Islet precursor cell (in vitro differentiated cells): ENCODE measurements around the gene ACAP3.

Source experiments
- DNase-seq: peaks from one replicate; pipeline ENCODE4 v3.0.0-alpha.2; 2018

Gene ACAP3

DNA sequence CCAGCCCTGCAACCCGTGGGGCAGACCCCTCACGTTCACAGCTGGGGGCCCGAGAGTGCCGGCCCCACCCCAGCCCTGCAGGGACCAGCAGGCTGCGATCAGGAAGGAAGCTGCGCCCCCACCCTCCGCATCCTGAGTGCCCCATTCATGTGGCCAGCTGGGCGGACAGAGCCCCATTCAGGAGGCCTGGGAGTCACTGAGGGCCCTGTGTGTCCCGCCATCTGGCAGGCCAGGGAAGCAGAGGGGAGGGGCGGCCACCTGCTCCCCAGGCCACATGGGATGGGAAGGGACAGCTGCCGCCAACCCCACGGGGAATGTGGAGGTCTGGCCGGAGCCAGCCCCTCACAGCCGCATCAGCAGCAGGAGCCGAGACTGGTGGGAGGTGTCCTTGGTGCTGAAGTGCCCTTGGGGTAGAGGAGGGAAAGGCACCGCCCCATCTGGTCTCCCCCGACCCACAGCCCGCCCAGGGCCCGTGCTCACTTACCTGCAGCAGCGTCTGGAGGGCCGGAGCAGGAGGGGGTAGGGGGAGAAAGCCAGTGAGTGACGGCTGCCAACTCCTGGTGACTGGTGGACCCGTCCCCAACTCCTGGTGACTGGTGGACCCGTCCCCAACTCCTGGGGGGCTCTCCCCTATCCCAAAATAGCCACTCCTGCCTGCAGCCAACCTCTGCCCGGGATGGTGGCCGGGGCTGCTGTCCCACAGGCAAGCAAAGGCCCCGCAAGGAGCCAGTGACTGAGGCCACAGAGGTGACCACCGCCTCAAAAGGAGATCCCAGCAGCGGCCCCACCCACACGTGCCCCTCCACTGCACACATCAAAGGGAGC, 8.7 kb downstream of the ACAP3 start:
- peak; percentile 80 for DNase-seq

DNA sequence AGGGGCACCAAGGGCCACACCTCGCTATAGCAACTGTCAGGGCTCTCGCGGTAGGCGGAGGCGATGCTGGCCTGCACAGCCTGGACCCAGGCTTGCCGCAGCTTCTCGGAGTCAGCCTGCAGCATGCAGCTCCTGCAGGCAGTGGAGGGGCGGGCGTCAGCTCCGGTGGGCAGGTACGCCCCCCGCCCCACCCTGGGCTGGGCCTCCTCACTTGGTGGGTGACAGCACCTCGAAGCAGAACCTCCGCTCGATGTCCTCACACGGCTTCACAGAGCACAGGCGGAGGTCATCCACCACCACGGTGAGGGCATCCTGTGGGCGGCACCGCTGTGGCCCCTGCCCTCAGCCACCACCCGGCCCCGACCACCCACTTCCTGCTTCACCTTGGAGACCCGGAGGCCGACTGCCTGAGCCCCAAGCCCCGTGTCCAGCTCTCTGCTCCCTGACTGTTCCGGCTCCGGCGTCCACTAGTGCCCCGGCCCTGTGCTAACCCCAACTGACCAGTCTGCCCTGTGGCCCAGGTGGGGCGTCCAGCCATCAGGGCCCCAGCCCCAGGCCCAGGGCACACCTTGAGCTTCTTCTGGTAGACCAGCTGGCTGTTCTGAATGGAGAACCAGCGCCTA, 9.8 kb downstream of the ACAP3 start:
- no peak for DNase-seq

DNA sequence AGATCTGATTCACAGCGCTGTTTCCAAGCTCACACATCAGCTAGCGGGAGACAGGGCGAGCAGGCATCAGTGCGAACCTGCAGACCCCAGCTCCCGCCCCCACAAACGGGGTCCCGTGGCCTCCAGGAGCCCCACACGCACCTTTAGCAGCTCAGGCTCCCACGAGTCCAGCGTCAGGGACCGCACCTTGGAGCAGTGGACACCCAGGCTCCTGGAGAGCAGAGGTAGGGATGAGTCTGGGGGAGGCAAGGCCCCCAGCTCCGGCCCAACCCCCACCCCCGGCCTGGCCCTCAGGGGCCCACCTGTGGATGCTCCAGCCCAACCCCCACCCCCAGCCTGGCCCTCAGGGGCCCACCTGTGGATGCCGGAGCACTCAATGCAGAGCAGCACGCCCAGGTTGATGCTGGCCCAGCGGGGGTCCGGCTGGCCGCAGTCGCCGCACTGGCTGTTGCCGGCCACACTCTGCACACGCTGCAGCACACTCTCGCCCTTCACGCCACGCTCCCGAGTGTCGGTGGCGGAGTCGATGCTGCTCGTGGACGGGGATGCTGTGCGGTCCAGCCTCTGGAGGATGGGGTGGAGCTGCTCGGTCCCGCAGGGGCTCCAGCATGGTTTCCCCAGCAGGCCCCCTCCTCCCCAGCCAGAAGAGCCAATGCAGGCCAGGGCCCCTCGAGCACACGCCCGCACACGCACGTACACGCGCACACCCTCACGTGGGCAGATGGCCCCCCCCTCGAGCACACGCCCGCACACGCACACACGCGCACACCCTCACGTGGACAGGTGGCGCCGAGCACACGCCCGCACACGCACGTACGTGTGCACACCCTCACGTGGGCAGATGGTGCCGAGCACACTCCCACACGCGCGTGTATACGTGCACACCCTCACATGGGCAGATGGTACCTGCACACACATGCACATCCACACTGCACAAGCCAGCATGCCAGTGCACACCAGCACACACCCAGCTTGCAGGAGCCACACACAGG, 11.4 kb downstream of the ACAP3 start:
- no peak for DNase-seq

DNA sequence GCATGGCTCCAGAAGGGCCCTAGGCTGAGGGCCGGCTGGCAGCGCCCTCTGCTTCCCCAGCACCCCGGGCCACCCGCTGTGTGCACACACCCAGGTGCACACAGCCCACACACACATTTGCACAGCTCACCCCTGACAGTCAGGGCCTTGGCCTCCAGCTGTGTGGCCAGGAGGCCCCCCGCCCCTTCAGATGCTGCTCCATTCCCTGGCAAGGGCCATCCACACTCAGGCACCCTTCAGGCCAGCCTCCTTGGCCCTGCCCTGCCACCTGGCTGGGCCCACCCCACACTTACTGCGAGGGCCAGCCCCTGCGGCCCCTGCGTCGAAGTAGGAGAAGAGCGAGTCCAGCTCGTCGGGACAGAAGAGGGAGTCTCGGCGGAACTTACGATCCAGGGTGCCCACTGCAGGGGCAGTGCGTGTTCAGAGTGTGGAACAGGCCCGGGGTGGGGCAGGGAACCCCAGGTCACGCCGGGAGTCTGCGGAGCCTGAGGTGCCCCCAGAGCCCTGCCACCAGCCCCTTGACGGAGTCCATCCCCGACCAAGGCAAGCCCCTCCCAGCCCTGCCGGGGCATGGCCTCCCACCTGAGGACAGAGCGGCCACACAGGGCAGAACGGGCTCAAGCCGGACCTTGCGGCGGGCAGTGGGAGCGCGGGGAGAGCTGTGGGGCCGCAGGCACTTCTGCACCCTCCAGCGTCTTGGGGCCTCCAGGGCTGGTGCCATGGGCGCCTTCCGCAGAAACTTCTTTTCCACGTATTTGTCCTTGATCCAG, 12.4 kb downstream of the ACAP3 start:
- DNase-seq = no peak

DNA sequence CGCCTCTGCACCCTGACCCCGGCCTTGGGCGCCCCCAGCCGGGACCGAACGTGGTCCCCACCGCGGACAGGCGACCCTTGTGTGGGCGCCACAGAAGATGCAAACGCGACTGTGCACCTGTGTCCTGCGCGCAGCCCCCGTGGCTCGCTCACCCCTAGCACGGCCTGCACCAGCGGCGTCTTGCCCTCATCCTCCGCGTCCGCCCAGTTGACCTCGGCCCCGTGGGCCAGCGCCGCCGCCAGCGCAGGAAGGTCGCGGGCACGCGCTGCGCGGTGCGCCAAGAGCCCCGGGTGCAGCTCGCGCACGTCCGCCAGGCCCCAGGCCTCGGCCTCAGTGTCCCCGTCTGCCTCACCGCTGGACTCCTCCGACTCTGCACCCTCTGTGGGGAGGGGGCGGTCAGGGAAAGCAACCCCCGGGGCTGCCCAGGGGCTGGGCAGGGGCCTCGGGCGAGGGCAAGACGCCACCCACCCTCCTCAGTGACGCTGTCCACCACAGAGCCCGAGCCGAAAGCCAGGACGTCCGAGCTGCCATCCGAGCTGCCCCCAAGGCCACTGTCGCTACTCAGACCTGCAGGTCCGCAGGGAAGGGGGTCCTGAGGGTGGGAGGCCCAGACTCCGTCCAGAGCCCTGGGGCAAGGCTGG, 13.4 kb downstream of the ACAP3 start:
- no peak for DNase-seq

DNA sequence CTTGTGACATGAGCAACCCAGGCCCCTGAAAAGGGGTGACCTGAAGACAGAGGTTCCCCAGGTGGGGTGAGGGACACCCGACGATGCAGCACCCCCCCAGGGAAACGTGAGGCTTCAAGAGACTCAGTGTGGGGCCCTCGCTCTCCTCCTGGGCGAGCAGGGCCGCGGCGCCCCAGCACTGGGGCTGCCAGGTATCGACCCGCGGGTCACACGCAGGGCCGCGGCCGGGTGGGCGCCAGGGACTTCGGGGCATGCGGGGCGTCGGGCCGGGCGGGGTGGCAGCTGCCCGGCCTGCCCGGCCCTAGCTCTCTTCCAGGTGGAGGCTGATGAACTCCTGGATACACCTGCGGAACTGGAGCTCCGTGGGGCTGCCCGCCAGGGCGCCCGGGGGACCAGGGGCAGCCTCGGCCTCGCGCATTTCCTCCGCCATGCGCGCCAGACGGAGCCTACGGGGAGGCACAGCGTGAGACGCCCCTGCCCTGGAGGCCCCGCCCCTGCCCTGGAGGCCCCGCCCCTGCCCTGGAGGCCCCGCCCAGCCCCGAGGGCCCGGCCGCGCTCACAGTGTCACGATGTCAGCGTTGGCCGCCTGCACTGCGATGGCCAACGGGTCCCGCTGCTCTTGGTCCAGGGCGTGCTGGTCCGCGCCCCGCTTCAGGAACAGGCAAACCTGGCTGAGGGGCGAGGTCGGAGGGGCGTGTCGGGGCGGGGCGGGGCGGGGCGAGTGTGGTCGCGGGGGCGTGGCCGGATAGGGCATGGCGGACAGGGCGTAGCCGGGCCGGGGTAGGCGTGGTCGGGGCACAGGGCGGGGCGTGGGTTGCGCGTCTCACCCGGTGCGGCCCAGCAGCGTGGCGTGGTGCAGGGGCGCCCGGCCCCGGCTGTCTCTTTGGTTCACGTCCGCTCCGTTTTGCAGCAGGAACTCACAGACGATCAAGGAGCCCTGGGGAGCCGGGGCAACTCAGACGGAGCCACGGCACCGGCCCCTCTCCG, 14.2 kb downstream of the ACAP3 start:
- DNase-seq = no peak

DNA sequence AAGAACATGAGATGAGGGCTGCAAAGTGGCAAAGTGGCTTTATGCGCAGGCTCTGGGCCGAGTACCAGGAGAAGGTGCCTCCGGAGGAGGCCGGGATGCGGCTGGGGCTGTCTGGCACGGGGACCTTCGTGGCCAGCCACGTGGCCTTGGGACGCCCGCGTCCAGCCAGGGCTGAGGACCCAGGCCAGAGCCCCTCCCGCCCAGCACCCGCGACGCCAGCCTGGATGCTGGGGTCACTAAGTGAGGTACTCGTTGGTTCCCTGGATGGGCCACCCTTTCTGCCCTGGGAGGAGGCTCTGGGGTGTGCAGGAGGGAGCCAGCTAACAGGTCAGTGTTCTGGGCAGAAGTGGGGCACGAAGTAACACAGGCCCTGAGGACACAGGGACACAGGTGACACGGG, 14.9 kb downstream of the ACAP3 start:
- DNase-seq = no peak

DNA sequence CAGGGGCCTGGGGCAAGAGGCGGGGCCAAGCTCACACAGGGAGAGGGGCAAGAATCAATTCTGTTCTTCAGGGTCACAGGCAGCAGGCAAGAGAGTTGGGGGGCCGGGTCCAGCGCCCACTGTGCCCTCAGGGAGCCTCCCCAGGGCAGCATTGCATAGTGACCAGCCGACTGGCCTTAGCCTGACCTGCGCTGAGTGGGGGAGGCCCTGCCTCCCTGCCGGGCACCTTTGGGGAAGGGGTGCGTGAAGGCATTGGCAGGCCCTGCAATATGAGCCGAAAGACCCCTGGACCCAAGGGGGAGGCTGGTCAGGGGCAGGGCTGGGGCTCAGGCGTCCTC, 15.3 kb downstream of the ACAP3 start:
- no peak for DNase-seq

DNA sequence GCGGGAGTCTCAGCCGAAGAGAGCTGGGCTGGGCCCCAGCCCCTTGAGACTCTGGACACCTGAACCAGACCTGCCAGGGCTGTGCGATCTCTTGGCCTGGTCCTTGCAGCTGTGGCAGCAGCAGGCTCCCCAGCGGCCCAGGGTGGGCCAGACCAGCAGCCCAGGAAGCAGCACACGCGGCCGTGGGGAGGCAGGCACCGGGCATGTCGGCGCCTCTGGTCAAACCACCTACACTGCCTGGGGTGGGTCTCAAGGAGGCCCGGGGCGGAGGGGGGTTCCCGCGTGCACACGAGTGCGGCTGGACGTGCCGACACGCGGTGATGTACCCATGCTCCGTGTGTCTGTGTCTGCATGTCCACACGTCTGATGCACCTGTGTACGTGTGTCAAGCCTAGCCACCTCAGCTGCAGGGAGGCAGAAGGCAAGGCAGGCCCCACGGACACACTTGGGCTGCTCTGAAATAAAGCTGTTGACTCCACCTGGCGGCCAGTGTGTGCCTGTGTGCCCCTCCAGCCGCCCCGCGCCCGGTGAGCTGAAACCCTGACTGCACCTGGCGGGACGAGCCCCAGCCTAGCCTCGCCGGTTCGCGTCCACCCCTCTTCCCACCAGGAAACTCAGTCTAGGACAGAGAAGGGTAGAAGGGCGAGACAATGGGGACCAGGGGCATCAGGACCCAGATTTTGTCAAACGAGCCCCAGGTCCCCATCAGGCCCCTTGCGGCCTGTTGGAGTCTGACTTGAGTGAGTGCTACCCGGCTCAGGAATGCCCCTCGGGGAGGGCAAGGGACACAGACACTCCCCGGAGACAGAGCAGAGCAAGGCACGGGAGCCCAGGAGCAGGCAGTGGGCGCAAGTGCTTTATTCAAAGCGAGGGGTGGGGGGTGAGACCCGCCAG, 15.9 kb downstream of the ACAP3 start:
- DNase-seq = peak; percentile 90

DNA sequence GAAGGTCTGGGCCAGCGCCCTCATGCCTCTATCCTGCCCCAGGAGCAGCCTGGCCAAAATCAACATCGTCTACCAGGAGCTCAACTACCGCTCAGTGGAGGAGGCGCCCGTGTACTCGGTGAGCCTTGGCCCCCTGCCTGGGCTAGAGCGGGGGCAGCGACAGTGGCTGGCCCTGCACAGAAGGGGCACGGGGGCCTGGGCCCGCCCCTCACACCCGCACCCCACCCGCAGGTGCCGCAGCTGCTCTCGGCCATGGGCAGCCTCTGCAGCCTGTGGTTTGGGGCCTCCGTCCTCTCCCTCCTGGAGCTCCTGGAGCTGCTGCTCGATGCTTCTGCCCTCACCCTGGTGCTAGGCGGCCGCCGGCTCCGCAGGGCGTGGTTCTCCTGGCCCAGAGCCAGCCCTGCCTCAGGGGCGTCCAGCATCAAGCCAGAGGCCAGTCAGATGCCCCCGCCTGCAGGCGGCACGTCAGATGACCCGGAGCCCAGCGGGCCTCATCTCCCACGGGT, 16.7 kb downstream of the ACAP3 start:
- DNase-seq = no peak

DNA sequence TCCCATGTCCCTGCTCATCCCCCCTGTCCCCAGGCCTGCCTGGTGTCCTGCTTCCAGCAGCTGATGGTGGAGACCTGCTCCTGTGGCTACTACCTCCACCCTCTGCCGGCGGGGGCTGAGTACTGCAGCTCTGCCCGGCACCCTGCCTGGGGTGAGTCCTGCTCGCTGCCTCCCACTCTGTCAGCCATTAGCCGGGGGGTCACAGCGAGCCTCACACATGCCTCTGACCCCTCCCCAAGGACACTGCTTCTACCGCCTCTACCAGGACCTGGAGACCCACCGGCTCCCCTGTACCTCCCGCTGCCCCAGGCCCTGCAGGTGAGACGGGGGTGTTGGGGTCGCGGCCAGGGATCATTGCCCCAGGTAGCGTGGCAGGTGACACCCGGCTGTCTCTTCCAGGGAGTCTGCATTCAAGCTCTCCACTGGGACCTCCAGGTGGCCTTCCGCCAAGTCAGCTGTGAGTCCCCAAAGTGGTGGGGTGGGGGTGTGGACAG, 17.4 kb downstream of the ACAP3 start:
- DNase-seq = peak; percentile 92

DNA sequence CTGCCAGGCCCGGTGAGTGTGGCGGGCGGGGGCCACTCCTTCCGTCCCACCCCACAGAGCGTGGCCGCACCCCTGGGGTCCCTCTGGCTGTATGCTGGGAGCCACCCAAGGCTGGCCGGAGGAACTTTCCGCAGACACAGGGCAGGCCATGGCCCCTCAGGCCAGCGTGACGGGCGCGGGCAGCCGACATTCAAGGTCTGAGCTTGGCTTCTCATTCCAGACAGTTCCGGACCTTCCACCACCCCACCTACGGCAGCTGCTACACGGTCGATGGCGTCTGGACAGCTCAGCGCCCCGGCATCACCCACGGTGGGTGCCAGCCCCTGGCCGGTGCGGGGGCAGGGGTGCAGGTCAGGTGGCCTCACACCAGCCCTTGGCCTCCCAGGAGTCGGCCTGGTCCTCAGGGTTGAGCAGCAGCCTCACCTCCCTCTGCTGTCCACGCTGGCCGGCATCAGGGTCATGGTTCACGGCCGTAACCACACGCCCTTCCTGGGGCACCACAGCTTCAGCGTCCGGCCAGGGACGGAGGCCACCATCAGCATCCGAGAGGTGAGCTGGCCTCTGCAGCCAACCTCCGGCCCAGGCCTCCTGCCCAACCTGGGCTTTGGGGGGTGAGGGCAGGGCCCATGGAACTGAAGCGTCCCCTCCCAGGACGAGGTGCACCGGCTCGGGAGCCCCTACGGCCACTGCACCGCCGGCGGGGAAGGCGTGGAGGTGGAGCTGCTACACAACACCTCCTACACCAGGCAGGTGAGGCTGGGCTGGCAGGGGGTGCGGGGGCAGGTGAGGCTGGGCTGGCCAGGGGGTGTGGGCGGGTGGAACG, 20.2 kb downstream of the ACAP3 start:
- DNase-seq = no peak

DNA sequence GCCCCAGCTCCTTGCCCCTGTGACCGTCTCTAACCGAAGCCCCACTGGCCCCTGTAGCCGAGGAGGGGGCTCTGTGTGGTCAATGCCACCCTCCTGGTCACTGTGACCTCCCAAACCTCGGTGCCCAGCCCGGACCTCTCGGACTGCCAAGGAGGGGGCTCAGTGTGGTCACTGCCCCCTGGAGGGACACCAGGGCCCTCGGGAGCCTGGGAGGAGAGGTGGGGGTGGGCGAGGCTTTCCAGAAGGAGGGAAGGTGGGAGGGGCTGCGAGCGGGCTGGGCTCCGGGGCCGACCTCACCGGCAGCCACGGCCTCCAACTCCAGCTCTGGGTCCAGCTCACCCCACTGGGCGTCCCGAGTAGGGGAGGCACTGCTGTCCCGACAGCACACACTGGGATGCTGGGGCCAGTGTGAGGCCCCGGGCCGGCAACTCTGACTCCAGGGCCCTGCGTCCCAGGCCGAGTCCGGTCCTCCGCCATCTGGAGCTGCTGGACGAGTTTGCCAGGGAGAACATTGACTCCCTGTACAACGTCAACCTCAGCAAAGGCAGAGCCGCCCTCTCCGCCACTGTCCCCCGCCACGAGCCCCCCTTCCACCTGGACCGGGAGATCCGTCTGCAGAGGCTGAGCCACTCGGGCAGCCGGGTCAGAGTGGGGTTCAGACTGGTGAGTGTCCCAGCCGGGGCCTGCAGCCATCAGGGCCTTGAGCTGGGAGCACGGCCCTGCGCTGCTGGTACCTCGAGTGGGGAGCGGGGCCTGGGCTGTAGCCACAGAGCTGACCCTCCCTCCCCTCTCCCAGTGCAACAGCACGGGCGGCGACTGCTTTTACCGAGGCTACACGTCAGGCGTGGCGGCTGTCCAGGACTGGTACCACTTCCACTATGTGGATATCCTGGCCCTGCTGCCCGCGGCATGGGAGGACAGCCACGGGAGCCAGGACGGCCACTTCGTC, 21.1 kb downstream of the ACAP3 start:
- DNase-seq = no peak

DNA sequence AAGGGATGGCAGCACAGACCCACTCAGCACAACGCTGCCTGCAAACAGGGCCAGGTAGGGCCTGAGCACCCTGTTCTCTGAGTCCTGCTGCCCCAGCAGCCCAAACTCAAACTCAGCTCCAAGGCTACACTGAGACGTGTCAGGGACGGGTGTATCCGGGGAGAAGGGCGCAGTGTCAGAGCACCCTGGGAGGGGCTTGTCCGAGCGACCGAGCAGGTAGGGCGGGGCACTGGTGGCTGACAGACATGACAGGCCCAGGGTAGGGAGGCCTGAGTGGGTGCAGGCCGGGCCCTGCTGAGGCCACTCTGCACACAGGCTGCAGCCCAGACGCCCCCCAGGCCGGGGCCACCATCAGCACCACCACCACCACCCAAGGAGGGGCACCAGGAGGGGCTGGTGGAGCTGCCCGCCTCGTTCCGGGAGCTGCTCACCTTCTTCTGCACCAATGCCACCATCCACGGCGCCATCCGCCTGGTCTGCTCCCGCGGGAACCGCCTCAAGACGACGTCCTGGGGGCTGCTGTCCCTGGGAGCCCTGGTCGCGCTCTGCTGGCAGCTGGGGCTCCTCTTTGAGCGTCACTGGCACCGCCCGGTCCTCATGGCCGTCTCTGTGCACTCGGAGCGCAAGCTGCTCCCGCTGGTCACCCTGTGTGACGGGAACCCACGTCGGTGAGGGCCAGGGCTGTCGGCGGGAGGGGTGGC, 22.0 kb downstream of the ACAP3 start:
- no peak for DNase-seq

DNA sequence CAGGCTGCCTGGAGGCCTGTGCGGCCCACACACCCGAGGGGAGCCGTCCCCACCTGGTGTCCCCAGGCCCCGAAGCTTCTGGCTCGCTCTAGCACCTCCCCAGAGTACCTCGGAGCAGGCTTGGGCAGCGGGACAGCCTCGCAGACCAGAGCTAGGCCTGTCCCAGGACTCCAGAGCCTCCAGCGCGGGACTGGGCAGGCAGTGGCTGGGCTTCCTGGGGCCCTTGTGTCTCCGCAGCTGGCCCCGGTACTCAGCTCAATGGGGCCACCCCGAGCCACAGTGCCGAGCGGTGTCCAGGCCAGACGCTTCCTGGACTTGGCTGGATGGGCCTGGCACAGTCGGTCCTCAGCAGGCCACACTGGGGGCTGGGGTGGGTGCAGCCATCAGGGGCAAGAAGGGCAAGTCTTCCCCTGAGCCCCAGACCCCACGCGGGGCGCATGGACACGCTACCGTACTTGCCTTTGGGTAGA, 22.6 kb downstream of the ACAP3 start:
- DNase-seq = no peak
